GM12865 (cell line): Measurements from ENCODE around the gene SERPIND1.

Source experiments
- DNase-seq: peaks from one replicate; pipeline ENCODE4 v3.0.0; 2010; ENCODE audit warnings: low read depth
- H3K4me3 ChIP-seq: 2 replicates; pipeline ENCODE4 v1.5.1; 2011; ENCODE audit warnings: mild to moderate bottlenecking, low read depth, low read length, control low read depth
- TF ChIP-seq, protein P1 (sequence below): IDR thresholded peaks from 2 replicates; pipeline ENCODE4 v1.5.1; 2011; ENCODE audit warnings: low read length, control low read depth, low read depth, inconsistent platforms; ENCODE audit not compliant: insufficient read depth; ENCODE audit errors: missing control alignments

SERPIND1 gene

DNA sequence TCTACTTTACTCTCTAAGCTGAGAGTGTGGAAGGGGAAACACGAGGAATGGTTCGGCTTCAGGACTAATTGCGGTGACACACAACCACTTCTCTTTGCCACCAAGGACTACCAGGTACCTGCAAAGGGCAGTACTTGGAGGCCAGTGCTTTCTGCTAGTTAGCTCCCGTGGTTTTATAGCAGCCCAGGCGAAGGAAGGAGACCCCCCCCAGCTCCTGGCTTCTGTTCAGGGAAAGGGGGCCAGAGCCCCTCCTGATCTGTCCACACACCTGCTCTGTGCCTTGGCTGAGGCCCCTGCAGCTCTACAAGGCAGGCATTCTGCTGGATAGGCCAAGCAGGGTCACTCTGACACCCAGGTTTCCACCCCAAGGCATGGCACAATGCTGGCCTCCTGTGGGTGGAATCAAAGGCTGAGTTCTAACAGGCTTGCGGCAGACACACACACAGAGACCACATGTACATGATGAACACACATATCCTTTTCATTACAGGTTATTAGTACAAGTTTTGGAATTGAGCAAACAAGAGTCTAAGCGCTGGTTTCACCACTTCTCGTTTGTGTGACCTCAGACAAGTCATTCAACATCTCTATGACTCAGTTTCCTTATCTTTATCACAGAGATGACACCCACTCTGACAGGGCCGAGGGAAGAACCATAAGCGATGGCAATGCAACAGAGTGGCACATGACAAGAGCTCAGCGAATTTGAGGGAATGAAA, 7.5 kb downstream of the SERPIND1 start:
- no peak overlapping the region for H3K4me3 ChIP-seq
- TF ChIP-seq, protein P1, sequence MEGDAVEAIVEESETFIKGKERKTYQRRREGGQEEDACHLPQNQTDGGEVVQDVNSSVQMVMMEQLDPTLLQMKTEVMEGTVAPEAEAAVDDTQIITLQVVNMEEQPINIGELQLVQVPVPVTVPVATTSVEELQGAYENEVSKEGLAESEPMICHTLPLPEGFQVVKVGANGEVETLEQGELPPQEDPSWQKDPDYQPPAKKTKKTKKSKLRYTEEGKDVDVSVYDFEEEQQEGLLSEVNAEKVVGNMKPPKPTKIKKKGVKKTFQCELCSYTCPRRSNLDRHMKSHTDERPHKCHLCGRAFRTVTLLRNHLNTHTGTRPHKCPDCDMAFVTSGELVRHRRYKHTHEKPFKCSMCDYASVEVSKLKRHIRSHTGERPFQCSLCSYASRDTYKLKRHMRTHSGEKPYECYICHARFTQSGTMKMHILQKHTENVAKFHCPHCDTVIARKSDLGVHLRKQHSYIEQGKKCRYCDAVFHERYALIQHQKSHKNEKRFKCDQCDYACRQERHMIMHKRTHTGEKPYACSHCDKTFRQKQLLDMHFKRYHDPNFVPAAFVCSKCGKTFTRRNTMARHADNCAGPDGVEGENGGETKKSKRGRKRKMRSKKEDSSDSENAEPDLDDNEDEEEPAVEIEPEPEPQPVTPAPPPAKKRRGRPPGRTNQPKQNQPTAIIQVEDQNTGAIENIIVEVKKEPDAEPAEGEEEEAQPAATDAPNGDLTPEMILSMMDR: no peak
- DNase-seq: no peak

DNA sequence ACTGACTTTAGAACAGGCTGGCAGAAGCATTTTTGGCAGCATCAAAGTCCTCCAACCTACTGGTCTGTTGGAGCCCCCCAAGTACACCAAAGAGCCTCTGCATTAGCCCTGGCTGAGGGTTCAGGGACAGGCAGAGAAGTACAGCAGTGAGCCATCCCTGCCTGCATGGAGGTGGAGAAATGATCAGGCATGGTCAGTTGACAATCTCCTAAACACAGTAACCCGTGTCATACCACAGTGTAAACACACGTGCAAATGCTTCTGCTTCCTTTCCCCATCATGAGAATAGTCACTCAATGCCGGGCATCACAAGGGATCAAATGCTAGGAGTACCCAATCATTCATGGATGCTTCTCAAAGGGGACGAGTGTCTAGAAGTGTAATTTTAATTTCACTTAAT, 8.2 kb downstream of the SERPIND1 start:
- no peak for DNase-seq
- no peak overlapping the region for H3K4me3 ChIP-seq
- TF ChIP-seq, protein P1: no peak

- no peak for DNase-seq
- TF ChIP-seq, protein P1: no peak
- H3K4me3 ChIP-seq: no peak overlapping the region
Observed at GRCh38 chr22:20782596-20783299, 8.8 kb downstream of the SERPIND1 start.

DNA sequence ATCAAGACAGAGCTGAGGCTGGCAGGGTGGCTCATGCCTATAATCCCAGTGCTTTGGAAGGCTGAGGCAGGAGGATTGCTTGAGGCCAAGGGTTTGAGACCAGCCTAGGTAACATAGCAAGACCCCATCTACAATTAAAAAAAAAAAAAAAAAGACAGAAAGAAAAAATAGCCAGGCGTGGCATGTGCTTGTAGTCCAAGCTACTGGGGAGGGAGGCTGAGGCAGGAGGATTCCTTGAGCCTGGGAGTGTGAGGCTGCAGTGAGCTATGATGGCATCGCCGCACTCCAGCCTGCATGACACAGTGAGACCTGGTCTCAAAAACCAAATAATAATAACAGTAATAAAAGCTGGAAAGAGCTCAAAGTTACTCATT, 9.4 kb downstream of the SERPIND1 start:
- TF ChIP-seq, protein P1: no peak

DNA sequence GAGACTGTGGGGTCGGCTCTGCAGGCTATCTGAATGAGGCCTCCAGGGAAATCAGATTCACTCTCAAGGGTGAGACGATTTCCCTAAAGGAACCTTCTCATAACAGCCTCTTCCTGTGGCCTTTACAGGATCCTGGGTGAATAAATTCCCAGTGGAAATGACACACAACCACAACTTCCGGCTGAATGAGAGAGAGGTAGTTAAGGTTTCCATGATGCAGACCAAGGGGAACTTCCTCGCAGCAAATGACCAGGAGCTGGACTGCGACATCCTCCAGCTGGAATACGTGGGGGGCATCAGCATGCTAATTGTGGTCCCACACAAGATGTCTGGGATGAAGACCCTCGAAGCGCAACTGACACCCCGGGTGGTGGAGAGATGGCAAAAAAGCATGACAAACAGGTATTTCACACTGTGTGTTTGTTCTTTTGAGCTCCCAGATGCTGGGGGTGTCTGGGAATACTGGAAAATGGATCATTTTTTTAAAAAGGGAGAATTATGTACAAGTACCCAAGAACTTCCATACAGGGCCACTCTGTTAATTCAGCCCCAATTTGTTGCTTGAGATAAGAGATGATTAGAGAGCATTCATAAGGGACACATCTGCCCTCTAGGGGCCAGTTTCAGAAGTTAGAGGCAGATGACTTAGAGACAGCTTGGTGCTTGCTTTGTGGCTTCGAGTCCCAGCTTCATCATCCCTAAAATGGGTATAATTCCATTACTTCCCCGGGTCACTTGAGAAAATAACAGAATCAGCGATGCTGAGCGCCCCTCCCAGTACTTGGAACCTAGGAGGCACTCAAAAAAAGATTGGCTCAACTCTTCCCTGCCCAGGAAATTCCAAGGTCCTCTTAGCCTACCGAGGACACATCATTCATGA, 10.2 kb downstream of the SERPIND1 start:
- peak; percentile 81 for DNase-seq
- TF ChIP-seq, protein P1: peak; percentile 85

More for the DNA sequence above, 9.4 kb downstream of the SERPIND1 start:
- no peak for DNase-seq
- no peak overlapping the region for H3K4me3 ChIP-seq

DNA sequence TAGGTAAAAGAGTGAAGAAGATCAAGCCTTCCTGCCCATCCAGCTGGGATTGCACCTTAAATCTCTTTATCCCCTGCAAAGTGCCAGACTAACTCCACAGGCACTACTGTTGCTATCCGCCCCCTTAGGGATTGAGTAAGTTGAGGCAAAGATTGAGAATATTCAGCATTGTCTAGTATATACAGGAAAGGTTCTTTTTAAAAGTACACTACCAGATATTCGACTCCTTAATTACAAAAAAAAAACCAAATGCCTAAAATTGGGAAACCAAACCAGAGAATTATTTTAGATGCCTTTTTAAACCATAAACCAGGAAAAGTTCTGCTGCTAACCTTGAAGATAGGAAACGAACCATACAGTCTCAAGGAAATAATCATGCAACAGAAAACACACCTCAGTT, 11.5 kb downstream of the SERPIND1 start:
- TF ChIP-seq, protein P1: no peak
- DNase-seq: no peak
- H3K4me3 ChIP-seq: no peak overlapping the region

More for the DNA sequence above, 10.2 kb downstream of the SERPIND1 start:
- no peak overlapping the region for H3K4me3 ChIP-seq
